Activated B cell treated with CpG ODN at 0.5 μM for 24 hours (primary cell): ENCODE data around the gene ANKRD42. TPM values are rescaled to one million over a fixed set of nuclear protein-coding genes. Genes with fewer than 3 reads are reported as not detected.

Source experiments
- ATAC-seq: fragments of 200-7000 bp; cut with Tn5 transposase; one replicate; pipeline ENCODE4 v1.10.0; 2021; ENCODE audit warnings: low read depth, mild to moderate bottlenecking, moderate library complexity
- CTCF ChIA-PET: fragments of 350-600 bp; sonication (Branson Sonifier 250); formaldehyde crosslinking; loops from one replicate; lab custom pipeline; 2021; ENCODE audit warnings: antibody characterized with exemption; lab: Charles Lee
- POLR2A ChIA-PET: fragments of 350-600 bp; sonication (Branson Sonifier 250); formaldehyde crosslinking; loops from one replicate; lab custom pipeline; 2021; ENCODE audit warnings: antibody characterized with exemption; lab: Charles Lee
- DNase-seq: peaks from one replicate; pipeline ENCODE4 v3.0.0; 2022
- H3K27ac Mint-ChIP-seq: one replicate; pipeline ENCODE4 v1.8.0; 2020; ENCODE audit warnings: mixed read lengths
- H3K27me3 Mint-ChIP-seq: one replicate; pipeline ENCODE4 v1.8.0; 2021; ENCODE audit warnings: mixed read lengths
- H3K36me3 Mint-ChIP-seq: one replicate; pipeline ENCODE4 v1.8.0; 2021; ENCODE audit warnings: low read depth, mixed read lengths
- H3K4me1 Mint-ChIP-seq: one replicate; pipeline ENCODE4 v1.8.0; 2021; ENCODE audit warnings: mixed read lengths
- H3K4me3 Mint-ChIP-seq: one replicate; pipeline ENCODE4 v1.8.0; 2020; ENCODE audit warnings: mild to moderate bottlenecking, mixed read lengths
- H3K9me3 Mint-ChIP-seq: one replicate; pipeline ENCODE4 v1.8.0; 2020; ENCODE audit warnings: mixed read lengths
- intact Hi-C: fragments of 100-400 bp; cut with micrococcal nuclease; formaldehyde crosslinking; loops from one replicate; pipeline ENCODE4 v1.15.1; 2024
- total RNA-seq: library from RNA; stranded (reverse); gene quantifications from 2 replicates; pipeline ENCODE4 v1.2.3, GENCODE V29; 2022
- TF ChIP-seq, protein P1 (sequence below): fragments of 200-600 bp; IDR thresholded peaks from one replicate; pipeline ENCODE4 v1.8.0; 2022; ENCODE audit warnings: antibody characterized with exemption, mild to moderate bottlenecking

The ANKRD42 gene
- total RNA-seq, 1 donor from 2014 or later = 7.4 TPM

DNA sequence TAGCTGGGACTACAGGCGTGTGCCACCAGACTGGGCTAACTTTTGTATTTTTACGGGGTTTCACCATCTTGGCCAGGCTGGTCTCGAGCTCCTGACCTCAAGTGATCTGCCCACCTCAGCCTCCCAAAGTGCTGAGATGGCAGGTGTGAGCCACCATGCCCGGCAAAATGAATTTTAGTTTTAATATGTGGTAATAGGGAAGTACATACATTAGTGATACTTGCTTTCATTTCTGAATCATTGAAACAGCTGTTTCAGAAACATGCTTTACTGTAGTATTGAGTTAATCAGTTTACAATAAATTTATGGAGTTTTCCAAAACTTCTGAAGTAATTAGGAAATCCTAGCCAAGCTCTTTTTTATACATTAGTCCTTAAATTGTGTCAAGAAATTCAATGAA, 21.0 kb upstream of the ANKRD42 start:
- Mint-ChIP-seq H3K4me3 (no peak overlapping the region), H3K36me3 (peaks cover 86% of the 10 kb centered on the region), H3K4me1 (peaks cover 79% of the 10 kb centered on the region), H3K27ac (no peak overlapping the region), H3K9me3 (no peaks in the 10 kb centered on the region), H3K27me3 (no peaks in the 10 kb centered on the region)
- no peak for DNase-seq
- POLR2A ChIA-PET = interaction anchor here (0.5 to 1.1 kb wide), 2 partner anchors 8 to 16 kb away, joined by 3 to 6 read pairs; partner anchors contain the start of gene PCF11
- intact Hi-C loops = loop anchor here (2.0 kb wide), 1 partner anchor 14 kb away; no protein-coding TSS in a partner anchor
- CTCF ChIA-PET = interaction anchor here (1.0 kb wide), 1 partner anchor 305 kb away, joined by 3 read pairs; no protein-coding TSS in a partner anchor
- ATAC-seq = no peak
- TF ChIP-seq, protein P1, sequence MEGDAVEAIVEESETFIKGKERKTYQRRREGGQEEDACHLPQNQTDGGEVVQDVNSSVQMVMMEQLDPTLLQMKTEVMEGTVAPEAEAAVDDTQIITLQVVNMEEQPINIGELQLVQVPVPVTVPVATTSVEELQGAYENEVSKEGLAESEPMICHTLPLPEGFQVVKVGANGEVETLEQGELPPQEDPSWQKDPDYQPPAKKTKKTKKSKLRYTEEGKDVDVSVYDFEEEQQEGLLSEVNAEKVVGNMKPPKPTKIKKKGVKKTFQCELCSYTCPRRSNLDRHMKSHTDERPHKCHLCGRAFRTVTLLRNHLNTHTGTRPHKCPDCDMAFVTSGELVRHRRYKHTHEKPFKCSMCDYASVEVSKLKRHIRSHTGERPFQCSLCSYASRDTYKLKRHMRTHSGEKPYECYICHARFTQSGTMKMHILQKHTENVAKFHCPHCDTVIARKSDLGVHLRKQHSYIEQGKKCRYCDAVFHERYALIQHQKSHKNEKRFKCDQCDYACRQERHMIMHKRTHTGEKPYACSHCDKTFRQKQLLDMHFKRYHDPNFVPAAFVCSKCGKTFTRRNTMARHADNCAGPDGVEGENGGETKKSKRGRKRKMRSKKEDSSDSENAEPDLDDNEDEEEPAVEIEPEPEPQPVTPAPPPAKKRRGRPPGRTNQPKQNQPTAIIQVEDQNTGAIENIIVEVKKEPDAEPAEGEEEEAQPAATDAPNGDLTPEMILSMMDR = no peak

DNA sequence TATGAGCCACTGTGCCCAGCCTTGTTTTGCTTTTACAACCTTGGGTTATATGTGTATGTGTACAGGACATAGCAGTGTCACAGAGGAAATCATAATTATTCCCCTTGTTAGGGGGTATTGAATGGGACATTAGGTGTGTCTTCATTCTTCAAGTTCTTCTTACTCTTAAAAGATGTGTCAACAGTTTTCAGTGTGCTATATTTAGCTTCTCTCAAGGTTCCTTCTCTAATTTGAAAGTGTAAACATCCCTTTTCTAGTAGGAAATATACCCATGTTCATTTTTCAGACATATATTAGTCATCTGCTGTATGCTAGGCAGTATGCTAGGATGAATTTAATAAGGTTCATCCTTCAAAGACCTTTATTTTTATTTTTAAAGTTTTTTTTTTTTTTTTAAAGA, 19.5 kb upstream of the ANKRD42 start:
- peak overlapping the region; percentile 35 for H3K27ac Mint-ChIP-seq

DNA sequence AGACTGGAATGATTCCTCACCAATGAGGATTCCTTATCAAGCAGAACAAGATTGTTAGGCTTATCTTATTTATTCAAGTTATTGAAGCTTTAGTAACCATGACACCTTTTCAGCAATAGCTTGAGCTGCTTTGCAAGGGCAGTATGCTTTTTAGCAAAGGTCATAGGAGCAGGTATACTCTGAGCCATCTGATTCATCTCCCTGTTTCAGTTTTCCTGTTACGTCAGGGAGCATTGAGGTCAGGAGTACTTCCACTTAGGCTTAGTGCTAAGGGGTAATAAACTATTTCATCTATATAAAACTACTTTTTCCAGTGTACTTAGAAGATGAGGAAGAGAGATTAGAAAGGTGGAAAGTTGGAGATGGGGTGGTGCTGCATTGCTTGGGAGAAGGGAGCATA, 17.7 kb upstream of the ANKRD42 start:
- Mint-ChIP-seq H3K27ac (peak overlapping the region; percentile 18), H3K36me3 (peaks cover 77% of the 10 kb centered on the region), H3K9me3 (no peaks in the 10 kb centered on the region), H3K27me3 (no peaks in the 10 kb centered on the region), H3K4me3 (no peak overlapping the region), H3K4me1 (peaks cover 58% of the 10 kb centered on the region)
- ATAC-seq = no peak
- CTCF ChIA-PET = no interaction called here
- intact Hi-C loops = loop anchor here (2.0 kb wide), 1 partner anchor 13 kb away; no protein-coding TSS in a partner anchor
- DNase-seq = no peak
- POLR2A ChIA-PET = interaction anchor here (0.6 to 1.0 kb wide), 2 partner anchors 18 to 274 kb away, joined by 3 to 7 read pairs; no protein-coding TSS in a partner anchor
- TF ChIP-seq, protein P1 = no peak

More for the DNA sequence above, 19.5 kb upstream of the ANKRD42 start:
- ATAC-seq (peak; percentile 43), DNase-seq (no peak)
- peaks cover 82% of the 10 kb centered on the region for H3K36me3 Mint-ChIP-seq
- H3K27me3 Mint-ChIP-seq = no peaks in the 10 kb centered on the region
- ChIA-PET CTCF (interaction anchor here (0.6 kb wide), 1 partner anchor 261 kb away, joined by 5 read pairs; no protein-coding TSS in a partner anchor), POLR2A (interaction anchor here (0.6 to 1.3 kb wide), 9 partner anchors 12 to 204 kb away, joined by 3 to 9 read pairs (median 3); partner anchors contain the start of gene PCF11)
- peak overlapping the region; percentile 55 for H3K4me3 Mint-ChIP-seq
- TF ChIP-seq, protein P1 = no peak
- intact Hi-C loops = loop anchor here (2.0 kb wide), 1 partner anchor 15 kb away; no protein-coding TSS in a partner anchor
- H3K9me3 Mint-ChIP-seq = no peaks in the 10 kb centered on the region
- H3K4me1 Mint-ChIP-seq = peaks cover 71% of the 10 kb centered on the region

DNA sequence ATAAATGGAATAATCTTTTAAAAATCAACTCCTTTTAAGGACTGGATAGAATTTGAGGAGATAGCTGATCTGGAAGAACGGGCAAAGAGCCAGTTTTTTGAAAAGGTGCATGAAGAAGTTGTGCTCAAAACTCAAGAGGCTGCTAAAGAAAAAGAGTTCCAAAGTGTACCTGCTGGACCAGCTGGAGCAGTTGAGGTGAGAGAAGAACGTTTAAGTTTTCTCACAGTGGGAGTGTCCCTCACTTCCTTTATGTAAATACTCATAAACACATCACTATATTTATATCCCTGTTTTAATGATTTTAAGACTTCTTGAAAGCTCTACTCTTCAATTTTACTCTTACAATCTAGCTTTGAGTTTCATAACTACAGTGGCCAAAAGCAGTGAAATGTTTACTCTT, 11.7 kb upstream of the ANKRD42 start:
- ATAC-seq = no peak
- DNase-seq = no peak
- Mint-ChIP-seq H3K4me1 (peaks cover 18% of the 10 kb centered on the region), H3K9me3 (no peaks in the 10 kb centered on the region), H3K4me3 (no peak overlapping the region), H3K27ac (no peak overlapping the region), H3K36me3 (peaks cover 75% of the 10 kb centered on the region), H3K27me3 (no peaks in the 10 kb centered on the region)
- POLR2A ChIA-PET = interaction anchor here (0.7 to 1.0 kb wide), 2 partner anchors 12 to 22 kb away, joined by 3 to 5 read pairs; partner anchors contain the start of gene ANKRD42
- CTCF ChIA-PET = no interaction called here
- TF ChIP-seq, protein P1 = no peak
- intact Hi-C loops = loop anchor here (2.0 kb wide), 1 partner anchor 13 kb away; no protein-coding TSS in a partner anchor

DNA sequence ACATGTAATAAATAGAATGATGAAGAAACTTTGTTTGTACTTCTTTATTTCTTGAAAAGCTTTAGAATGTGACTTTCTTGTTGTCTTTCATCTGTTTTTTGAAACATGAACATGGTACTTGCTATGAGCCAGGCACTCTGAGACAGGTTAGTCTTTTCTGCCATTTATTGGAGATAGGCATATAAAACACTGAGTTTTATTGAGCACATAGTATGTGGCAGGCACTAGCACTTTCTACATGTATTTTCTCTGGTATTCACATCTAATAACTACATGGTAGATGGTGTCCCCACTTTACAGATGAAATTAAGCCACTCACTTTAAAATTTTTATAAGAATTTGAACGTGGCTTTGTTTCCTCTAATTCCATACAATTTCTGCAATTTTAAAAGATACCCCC, 7.7 kb upstream of the ANKRD42 start:
- Mint-ChIP-seq H3K36me3 (peaks cover 76% of the 10 kb centered on the region), H3K4me1 (peaks cover 9% of the 10 kb centered on the region), H3K27me3 (no peaks in the 10 kb centered on the region), H3K4me3 (no peak overlapping the region), H3K27ac (no peak overlapping the region), H3K9me3 (no peaks in the 10 kb centered on the region)
- ChIA-PET CTCF (no interaction called here), POLR2A (no interaction called here)
- ATAC-seq = no peak
- intact Hi-C loops = no loop called here
- TF ChIP-seq, protein P1 = no peak
- DNase-seq = no peak
